IMR-90 (cell line): ENCODE measurements around the gene MAGEB17. TPM values are rescaled to one million over a fixed set of nuclear protein-coding genes. Genes with fewer than 3 reads are reported as not detected.
A peak's percentile ranks its signal among the peaks of the same experiment; 100 is the strongest.

Source experiments
- ATAC-seq: fragments of 200-7000 bp; cut with Tn5 transposase; 2 replicates; pipeline ENCODE4 v1.9.1; 2020; ENCODE audit warnings: low read depth, mild to moderate bottlenecking, moderate library complexity
- BruUV-seq: library from RNA; stranded (reverse); fragments of 400-500 nt; replicated peaks from 2 replicates; lab custom pipeline; 2021; lab: Mats Ljungman, UMichigan
- CTCF ChIA-PET: fragments of 300-600 bp; formaldehyde crosslinking; extraction: SDS; loops from one replicate; lab custom pipeline; 2021; ENCODE audit warnings: antibody characterized with exemption; lab: Yijun Ruan, JAX
- POLR2A ChIA-PET: fragments of 300-600 bp; sonication (Branson Sonifier 250); formaldehyde crosslinking; loops from one replicate; lab custom pipeline; 2022; ENCODE audit warnings: antibody characterized with exemption; ENCODE audit not compliant: unreplicated experiment; lab: Charles Lee
- DNase-seq: peaks from one replicate; pipeline ENCODE4 v3.0.0; 2013
- H2AFZ ChIP-seq: replicated peaks from 2 replicates; pipeline ENCODE3; 2013; ENCODE audit warnings: low read length, mild to moderate bottlenecking; ENCODE audit not compliant: poor library complexity
- H2AK5ac ChIP-seq: 2 replicates; pipeline ENCODE4 v1.6.1; 2013; ENCODE audit warnings: low read depth, low read length, inconsistent platforms
- H2AK9ac ChIP-seq: replicated peaks from 2 replicates; pipeline ENCODE3; 2013; ENCODE audit warnings: mild to moderate bottlenecking, low read depth, low read length, moderate library complexity; ENCODE audit not compliant: poor library complexity
- H2BK120ac ChIP-seq: 2 replicates; pipeline ENCODE4 v1.6.1; 2013; ENCODE audit warnings: low read depth, low read length, inconsistent platforms
- H2BK15ac ChIP-seq: 3 replicates; pipeline ENCODE4 v1.6.1; 2013; ENCODE audit warnings: low read depth, low read length, inconsistent platforms
- H2BK20ac ChIP-seq: 2 replicates; pipeline ENCODE4 v1.6.1; 2013; ENCODE audit warnings: low read depth, mild to moderate bottlenecking, inconsistent platforms, low read length, moderate library complexity
- H2BK5ac ChIP-seq: 2 replicates; pipeline ENCODE4 v1.6.1; 2013; ENCODE audit warnings: mild to moderate bottlenecking, low read depth, low read length, inconsistent platforms; ENCODE audit not compliant: poor library complexity, severe bottlenecking
- H3K14ac ChIP-seq: replicated peaks from 2 replicates; pipeline ENCODE4 v1.6.1; 2013; ENCODE audit warnings: low read depth, low read length, inconsistent platforms
- H3K18ac ChIP-seq: 2 replicates; pipeline ENCODE4 v1.6.1; 2013; ENCODE audit warnings: low read depth, low read length, control low read depth
- H3K23ac ChIP-seq: 2 replicates; pipeline ENCODE4 v1.6.1; 2013; ENCODE audit warnings: low read depth, low read length, inconsistent platforms
- H3K27ac ChIP-seq: 2 replicates; pipeline ENCODE4 v1.5.1; 2013; ENCODE audit warnings: mild to moderate bottlenecking, control low read depth, low read length; ENCODE audit not compliant: insufficient read depth
- H3K27me3 ChIP-seq: 2 replicates; pipeline ENCODE4 v1.6.1; 2013; ENCODE audit warnings: low read length; ENCODE audit not compliant: control insufficient read depth, insufficient read depth
- H3K36me3 ChIP-seq: 2 replicates; pipeline ENCODE4 v1.6.1; 2013; ENCODE audit warnings: low read length, mixed read lengths; ENCODE audit not compliant: control insufficient read depth, insufficient read depth
- H3K4ac ChIP-seq: 2 replicates; pipeline ENCODE4 v1.6.1; 2013; ENCODE audit warnings: low read depth, low read length, inconsistent platforms
- H3K4me1 ChIP-seq: 2 replicates; pipeline ENCODE4 v1.6.1; 2013; ENCODE audit warnings: low read length, mixed read lengths; ENCODE audit not compliant: control insufficient read depth, insufficient read depth
- H3K4me2 ChIP-seq: 2 replicates; pipeline ENCODE4 v1.6.1; 2013; ENCODE audit warnings: low read depth, mild to moderate bottlenecking, control low read depth, low read length, moderate library complexity
- H3K4me3 ChIP-seq: 2 replicates; pipeline ENCODE4 v1.5.1; 2013; ENCODE audit warnings: low read depth, mild to moderate bottlenecking, control low read depth, low read length, moderate library complexity; ENCODE audit not compliant: insufficient read depth
- H3K56ac ChIP-seq: 2 replicates; pipeline ENCODE4 v1.6.1; 2013; ENCODE audit warnings: low read length, inconsistent platforms; ENCODE audit not compliant: insufficient read depth; ENCODE audit errors: extremely low read depth
- H3K79me1 ChIP-seq, 2 experiments: 2 replicates each; pipeline ENCODE4 v1.6.1; 2013; ENCODE audit warnings: low read length in 2 of 2, inconsistent platforms in 1 of 2, low read depth in 1 of 2
- H3K9ac ChIP-seq: 2 replicates; pipeline ENCODE4 v1.6.1; 2013; ENCODE audit warnings: low read depth, low read length, control low read depth
- H3K9me1 ChIP-seq: 2 replicates; pipeline ENCODE4 v1.6.1; 2013; ENCODE audit warnings: low read length, inconsistent platforms; ENCODE audit not compliant: insufficient read depth
- H3K9me3 ChIP-seq: 2 replicates; pipeline ENCODE4 v1.6.1; 2013; ENCODE audit warnings: low read length; ENCODE audit not compliant: control insufficient read depth, insufficient read depth
- H4K20me1 ChIP-seq: 2 replicates; pipeline ENCODE4 v1.6.1; 2013; ENCODE audit warnings: low read length, inconsistent platforms; ENCODE audit not compliant: insufficient read depth
- H4K5ac ChIP-seq: 2 replicates; pipeline ENCODE4 v1.6.1; 2013; ENCODE audit warnings: mild to moderate bottlenecking, low read depth, low read length, control low read depth
- H4K8ac ChIP-seq, 2 experiments: 2 replicates each; pipeline ENCODE4 v1.6.1; 2013; ENCODE audit warnings: low read depth in 2 of 2, low read length in 2 of 2, control low read depth in 1 of 2, inconsistent platforms in 1 of 2
- H4K91ac ChIP-seq: 2 replicates; pipeline ENCODE4 v1.6.1; 2013; ENCODE audit warnings: low read depth, low read length, inconsistent platforms; ENCODE audit not compliant: insufficient read depth
- MAFK ChIP-seq: IDR thresholded peaks from 2 replicates; pipeline ENCODE4 v1.6.1; 2012; ENCODE audit warnings: low read depth, low read length, improper control_type of control experiment
- WGBS, 2 experiments: methylation state at CpG; one replicate each; pipeline versions ENCODE4 v1.1.5 to v1.1.7; 2013; ENCODE audit warnings: missing lambda C conversion rate in 2 of 2; ENCODE audit not compliant: insufficient read length in 1 of 2; ENCODE audit errors: extremely low coverage in 2 of 2; 5-methylcytosine and 5-hydroxymethylcytosine counted together
- dilution Hi-C: fragments of 300-500 bp; cut with HindIII; formaldehyde crosslinking; loops from one replicate; pipeline ENCODE4 v1.14.3; 2018; ENCODE audit warnings: low sequenced_read_pairs; ENCODE audit not compliant: unreplicated experiment
- in situ Hi-C: fragments of 300-500 bp; cut with MboI; formaldehyde crosslinking; loops from 3 replicates; pipeline ENCODE4 v1.14.3; 2019; ENCODE audit warnings: low sequenced_read_pairs, inconsistent platforms, mixed read lengths
- intact Hi-C: fragments of 100-400 bp; cut with micrococcal nuclease; formaldehyde crosslinking; loops from 2 replicates; pipeline ENCODE4 v1.10.0; 2022
- polyA plus RNA-seq, 3 experiments: library from polyadenylated mRNA; depleted of rRNA; stranded (reverse); fragments of >200 nt; gene quantifications; 2 replicates each; pipeline ENCODE4 v1.2.3, GENCODE V29; 2012; ENCODE audit warnings: low replicate concordance in 1 of 3
- total RNA-seq: library from RNA; depleted of rRNA; stranded (reverse); fragments of >200 nt; gene quantifications from 2 replicates; pipeline ENCODE4 v1.2.3, GENCODE V29; 2012
- TF ChIP-seq, protein P1 (sequence below): fragments of 150-350 bp; IDR thresholded peaks from 2 replicates; pipeline ENCODE4 v1.6.1; 2016; ENCODE audit warnings: low read depth, mild to moderate bottlenecking, low read length, moderate library complexity, borderline replicate concordance

Gene MAGEB17
- total and polyA plus RNA-seq, 2 of the 4 experiments (the other 2 are of a cell fraction), result under 0.01 to 0.34 TPM

- dilution Hi-C loops (no loop called here), in situ Hi-C loops (no loop called here), intact Hi-C loops (no loop called here)
- Histone ChIP-seq H4K20me1 (no peaks in the 10 kb centered on the region), H3K9me3 (no peaks in the 10 kb centered on the region), H2BK120ac (peak overlapping the region; percentile 96), H3K18ac (peak overlapping the region; percentile 86; the same call in 1 of the 2 replicates), H3K4me1 (peaks cover 9% of the 10 kb centered on the region), H3K4ac (peak overlapping the region; percentile 89), H3K27me3 (no peaks in the 10 kb centered on the region), H2AK9ac (no peak overlapping the region), H3K9me1 (no peaks in the 10 kb centered on the region; the same call in none of the 2 replicates), H2AFZ (no peak overlapping the region), H2AK5ac (peak overlapping the region; percentile 93), H3K36me3 (no peaks in the 10 kb centered on the region), H2BK5ac (peak overlapping the region; percentile 55), H3K9ac (peak overlapping the region; percentile 44; the same call in 1 of the 2 replicates), H4K5ac (peak overlapping the region; percentile 65; the same call in 1 of the 2 replicates), H3K14ac (peak overlapping the region; percentile 41), H3K56ac (peak overlapping the region; percentile 70), H3K4me2 (peak overlapping the region; percentile 59; the same call in 1 of the 2 replicates), H2BK15ac (peak overlapping the region; percentile 58; the same call in 2 of the 3 replicates), H4K91ac (peak overlapping the region; percentile 95), H3K4me3 (no peak overlapping the region), H2BK20ac (peak overlapping the region; percentile 95), H4K8ac (peak overlapping the region; percentile 53 to 91), H3K27ac (peak overlapping the region; percentile 27; the same call in 1 of the 2 replicates), H3K23ac (peak overlapping the region; percentile 68), H3K79me1 (no peaks in the 10 kb centered on the region)
- BruUV-seq, result no TSS peak
- ChIA-PET CTCF (interaction anchor here (1.0 kb wide), 1 partner anchor 259 kb away, joined by 3 read pairs; no protein-coding TSS in a partner anchor), POLR2A (no interaction called here)
- WGBS, 2 experiments, result 17% methylated on average over 1 of the region's 2 CpGs; no CpG with 5 or more reads in 1 of the 2 experiments
- TF ChIP-seq, protein P1, sequence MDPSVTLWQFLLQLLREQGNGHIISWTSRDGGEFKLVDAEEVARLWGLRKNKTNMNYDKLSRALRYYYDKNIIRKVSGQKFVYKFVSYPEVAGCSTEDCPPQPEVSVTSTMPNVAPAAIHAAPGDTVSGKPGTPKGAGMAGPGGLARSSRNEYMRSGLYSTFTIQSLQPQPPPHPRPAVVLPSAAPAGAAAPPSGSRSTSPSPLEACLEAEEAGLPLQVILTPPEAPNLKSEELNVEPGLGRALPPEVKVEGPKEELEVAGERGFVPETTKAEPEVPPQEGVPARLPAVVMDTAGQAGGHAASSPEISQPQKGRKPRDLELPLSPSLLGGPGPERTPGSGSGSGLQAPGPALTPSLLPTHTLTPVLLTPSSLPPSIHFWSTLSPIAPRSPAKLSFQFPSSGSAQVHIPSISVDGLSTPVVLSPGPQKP, result no peak
- TF ChIP-seq MAFK, result 0 out of 2 replicates have a peak, but pooled peaks have one; percentile 23
- DNase-seq (peak; percentile 88), ATAC-seq (peak; percentile 92)
These were observed 18.4 kb downstream of the MAGEB17 start for GRCh38 chrX:16185725-16186136.
